ENCODE measurements around the gene SHD. TPM values are rescaled to one million over a fixed set of nuclear protein-coding genes. Genes with fewer than 3 reads are reported as not detected.
"Not testable (repeated sequence)": the region's sequence is repeated elsewhere in the genome, so short reads cannot be mapped to it uniquely, and the experiment has no call there.

The SHD gene
- polyA plus RNA-seq, 1 donor from 2014 or later: not detected

DNA sequence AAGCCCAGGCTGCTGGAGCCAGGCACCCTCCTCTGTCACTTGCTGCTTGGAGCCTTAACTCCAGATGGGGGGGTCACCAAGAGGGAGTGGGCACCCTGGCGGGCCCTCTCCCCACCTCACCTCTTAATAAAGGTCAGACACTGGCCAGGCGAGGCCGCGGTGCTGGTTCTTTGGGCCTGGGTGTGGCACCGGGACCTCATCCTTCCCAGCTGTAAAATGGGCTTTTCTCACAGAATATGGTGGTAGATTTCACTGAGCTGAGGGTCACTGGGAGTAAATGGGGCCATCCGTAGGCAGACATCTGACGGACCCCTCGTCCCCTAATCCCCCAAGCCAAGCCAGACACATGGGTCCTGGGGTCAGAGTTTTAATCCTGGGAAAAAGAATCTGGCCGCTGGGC is 44.6 kb downstream of the SHD start:
- Mint-ChIP-seq H3K27me3 (peaks cover 8% of the 10 kb centered on the region), H3K27ac (no peak overlapping the region), H3K4me3 (no peak overlapping the region), H3K9me3 (no peaks in the 10 kb centered on the region), H3K4me1 (peaks cover 6 to 10% (median 10%) of the 10 kb centered on the region in 3 donors), H3K36me3 (no peaks in the 10 kb centered on the region)

DNA sequence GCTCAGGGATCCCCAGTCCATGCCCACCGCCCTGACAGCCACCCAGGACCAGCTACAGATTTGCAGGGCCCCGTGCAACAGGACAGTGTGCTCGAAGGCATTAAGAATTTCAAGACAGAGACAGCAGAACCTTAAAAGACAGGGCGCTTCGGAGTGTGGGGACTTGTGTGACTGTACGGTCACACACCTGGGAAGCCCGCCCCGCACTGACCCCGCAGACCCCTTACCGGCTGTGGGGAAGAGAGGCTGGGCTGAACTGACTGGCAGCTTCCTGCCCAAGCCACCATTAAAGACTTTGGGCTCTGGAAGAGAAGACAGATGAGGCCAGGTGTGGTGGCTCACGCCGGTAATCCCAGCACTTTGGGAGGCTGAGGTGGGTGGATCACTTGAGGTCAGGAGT is 45.2 kb downstream of the SHD start:
- peaks cover 8% of the 10 kb centered on the region for H3K27me3 Mint-ChIP-seq
- H3K4me1 Mint-ChIP-seq: peaks cover 6 to 11% (median 10%) of the 10 kb centered on the region in 3 donors
- H3K4me3 Mint-ChIP-seq: peak overlapping the region in 1 of 4 donors; percentile 17
- no peaks in the 10 kb centered on the region for H3K9me3 Mint-ChIP-seq
- H3K27ac Mint-ChIP-seq: no peak overlapping the region
- H3K36me3 Mint-ChIP-seq: no peaks in the 10 kb centered on the region

DNA sequence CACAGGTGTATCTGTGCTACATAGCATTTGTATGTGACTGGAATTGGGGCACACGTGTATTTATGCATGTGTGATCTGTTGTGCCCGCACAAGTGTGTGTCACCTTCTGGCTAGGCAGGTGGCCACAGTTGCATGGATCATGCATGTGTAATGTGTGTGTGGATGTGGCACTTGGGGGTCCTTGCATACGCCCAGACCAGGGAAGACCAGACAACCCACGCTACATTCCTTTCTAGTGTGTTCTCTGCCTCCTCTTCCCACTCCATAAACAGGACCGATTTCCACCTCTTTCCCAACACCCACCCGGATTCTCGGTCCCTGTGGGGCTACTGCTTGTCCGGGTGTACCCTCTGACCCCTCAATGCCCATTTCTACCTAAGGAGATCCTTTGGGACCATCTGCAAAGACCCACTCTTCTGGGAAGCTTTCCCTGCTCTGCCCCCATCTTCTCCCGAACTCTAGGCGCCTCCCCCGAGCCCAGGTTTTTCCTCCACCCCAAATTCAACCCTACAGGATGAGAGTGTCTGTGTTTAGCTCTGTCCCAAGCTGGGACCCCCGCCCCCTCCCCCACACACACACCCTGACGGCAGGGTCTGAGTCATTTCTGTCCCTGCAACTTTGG is 47.3 kb downstream of the SHD start:
- Mint-ChIP-seq H3K27me3 (peaks cover 8% of the 10 kb centered on the region), H3K9me3 (no peaks in the 10 kb centered on the region), H3K27ac (peak overlapping the region in 1 of 3 donors; percentile 19), H3K4me1 (peaks cover 6 to 11% (median 11%) of the 10 kb centered on the region in 3 donors), H3K36me3 (no peaks in the 10 kb centered on the region), H3K4me3 (peak overlapping the region in 3 of 4 donors; percentile 11 to 78 (median 55))

DNA sequence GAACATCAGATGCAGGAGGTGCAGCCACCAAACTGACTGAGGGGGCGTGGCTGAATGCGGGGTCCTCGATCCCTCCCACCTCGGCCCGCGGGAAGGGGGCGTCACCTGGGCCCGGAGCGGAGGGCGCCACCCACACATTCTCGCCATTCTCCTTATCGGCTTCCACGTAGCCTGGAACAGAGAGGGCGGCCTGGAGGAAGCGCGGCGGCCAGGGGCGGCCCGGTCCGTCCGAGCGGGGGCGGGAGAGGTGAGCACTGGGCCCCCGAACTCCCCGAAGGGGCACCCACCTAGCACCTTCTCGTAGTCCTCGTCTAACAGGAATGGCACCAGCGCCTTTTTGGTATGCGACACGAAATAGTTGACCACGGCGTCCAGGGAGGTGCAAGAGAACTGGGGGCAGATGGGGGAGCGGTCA is 47.8 kb downstream of the SHD start:
- H3K27ac Mint-ChIP-seq: peak overlapping the region in 1 of 3 donors; percentile 96
- H3K27me3 Mint-ChIP-seq: peaks cover 8% of the 10 kb centered on the region
- H3K4me1 Mint-ChIP-seq: peaks cover 6 to 11% (median 11%) of the 10 kb centered on the region in 3 donors
- H3K9me3 Mint-ChIP-seq: no peaks in the 10 kb centered on the region
- peak overlapping the region; percentile 11 to 89 (median 71) for H3K4me3 Mint-ChIP-seq
- H3K36me3 Mint-ChIP-seq: no peaks in the 10 kb centered on the region

DNA sequence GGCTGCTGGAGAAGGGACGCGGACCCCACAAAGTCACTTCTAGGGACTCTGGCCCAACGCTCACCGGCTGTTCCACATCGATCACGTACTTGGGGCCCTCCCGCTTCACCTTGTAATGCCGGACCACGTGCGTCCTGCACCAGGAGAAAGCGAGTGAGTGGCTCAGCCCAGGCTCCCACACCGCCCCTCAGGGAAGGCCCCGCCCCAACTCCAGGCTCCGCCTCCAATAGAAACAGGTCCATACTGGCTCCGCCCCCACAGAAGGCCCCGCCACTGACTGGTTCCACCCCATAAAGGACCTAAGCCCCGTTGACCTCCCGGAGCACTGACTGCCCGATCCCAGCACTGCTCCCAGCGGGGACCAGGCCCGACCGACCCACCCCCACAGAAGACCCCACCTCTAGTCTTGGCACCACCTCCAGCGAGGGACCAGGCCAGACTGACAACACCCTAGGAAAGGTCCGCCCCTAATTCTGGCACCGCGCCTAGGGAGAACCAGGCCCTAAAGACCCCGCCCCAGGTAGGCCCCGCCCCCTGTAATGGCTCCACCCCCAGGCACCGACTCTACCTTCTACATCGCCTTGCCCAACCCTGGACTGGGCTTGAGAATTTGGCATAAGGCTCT is 48.3 kb downstream of the SHD start:
- H3K9me3 Mint-ChIP-seq: no peaks in the 10 kb centered on the region
- peaks cover 6 to 11% (median 11%) of the 10 kb centered on the region in 3 donors for H3K4me1 Mint-ChIP-seq
- peaks cover 8% of the 10 kb centered on the region for H3K27me3 Mint-ChIP-seq
- H3K27ac Mint-ChIP-seq: peak overlapping the region in 1 of 3 donors; percentile 96
- peak overlapping the region; percentile 16 to 89 (median 87) for H3K4me3 Mint-ChIP-seq
- no peaks in the 10 kb centered on the region for H3K36me3 Mint-ChIP-seq

DNA sequence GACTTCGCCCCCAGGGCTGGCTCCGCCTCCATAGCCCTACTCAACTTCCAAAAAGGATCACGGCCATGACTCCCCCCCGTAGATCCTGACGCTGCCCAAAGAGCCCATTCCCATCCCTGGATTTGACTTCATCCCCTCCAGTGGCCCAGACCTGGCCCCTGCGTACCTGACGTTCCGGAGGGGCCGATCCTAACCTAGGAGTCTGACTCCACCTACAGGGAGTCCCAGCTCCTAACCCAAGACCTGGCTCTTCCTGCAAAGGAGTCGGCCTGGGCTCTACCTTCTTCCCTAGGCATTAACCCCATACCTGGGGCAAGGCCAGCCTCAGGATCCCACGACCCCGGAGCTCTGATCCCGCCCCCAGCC is 48.8 kb downstream of the SHD start:
- Mint-ChIP-seq H3K4me1 (peaks cover 6 to 11% (median 11%) of the 10 kb centered on the region in 3 donors), H3K4me3 (peak overlapping the region in 3 of 4 donors; percentile 87 to 89 (median 87)), H3K27ac (peak overlapping the region in 2 of 3 donors; percentile 92 to 96), H3K27me3 (peaks cover 8% of the 10 kb centered on the region), H3K36me3 (no peaks in the 10 kb centered on the region), H3K9me3 (no peaks in the 10 kb centered on the region)

DNA sequence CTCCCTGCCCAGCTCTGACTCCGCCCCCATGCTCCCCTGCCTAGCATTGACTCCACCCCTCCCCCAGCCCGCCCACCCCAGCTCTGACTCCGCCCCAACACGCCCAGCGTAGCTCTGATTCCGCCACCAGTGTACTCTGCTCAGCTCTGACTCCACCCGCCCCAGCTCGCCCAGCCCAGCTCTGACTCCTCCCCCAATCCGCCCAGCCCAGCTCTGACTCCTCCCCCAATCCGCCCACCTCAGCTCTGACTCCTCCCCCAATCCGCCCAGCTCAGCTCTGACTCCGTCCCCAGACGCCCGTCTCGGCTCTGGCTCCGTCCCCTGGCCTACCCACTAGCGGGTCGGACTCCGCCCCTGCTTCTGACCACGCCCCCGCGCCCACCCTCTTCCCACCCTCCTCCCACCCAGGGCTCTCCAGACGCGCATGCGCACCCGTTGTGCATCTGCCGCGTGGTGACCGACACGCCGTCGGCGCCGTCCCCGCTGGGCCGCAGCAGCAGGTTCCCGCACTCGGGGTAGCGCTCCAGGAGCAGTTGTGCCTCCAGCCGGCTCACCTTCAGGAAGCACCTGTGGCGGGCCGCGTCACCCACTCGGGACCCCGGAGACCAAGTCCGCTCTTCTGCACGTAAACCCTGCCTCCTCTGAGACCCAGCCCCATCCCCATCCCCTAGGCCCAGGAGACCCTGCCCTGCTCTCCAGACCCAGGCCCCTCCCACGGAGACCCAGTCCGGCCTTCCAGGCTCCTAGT is 49.4 kb downstream of the SHD start:
- Mint-ChIP-seq H3K36me3 (no peaks in the 10 kb centered on the region), H3K4me3 (peak overlapping the region; percentile 71 to 89 (median 86)), H3K27me3 (peaks cover 8% of the 10 kb centered on the region), H3K4me1 (peaks cover 6 to 11% (median 11%) of the 10 kb centered on the region in 3 donors), H3K27ac (peak overlapping the region; percentile 86 to 96 (median 92)), H3K9me3 (no peaks in the 10 kb centered on the region)

DNA sequence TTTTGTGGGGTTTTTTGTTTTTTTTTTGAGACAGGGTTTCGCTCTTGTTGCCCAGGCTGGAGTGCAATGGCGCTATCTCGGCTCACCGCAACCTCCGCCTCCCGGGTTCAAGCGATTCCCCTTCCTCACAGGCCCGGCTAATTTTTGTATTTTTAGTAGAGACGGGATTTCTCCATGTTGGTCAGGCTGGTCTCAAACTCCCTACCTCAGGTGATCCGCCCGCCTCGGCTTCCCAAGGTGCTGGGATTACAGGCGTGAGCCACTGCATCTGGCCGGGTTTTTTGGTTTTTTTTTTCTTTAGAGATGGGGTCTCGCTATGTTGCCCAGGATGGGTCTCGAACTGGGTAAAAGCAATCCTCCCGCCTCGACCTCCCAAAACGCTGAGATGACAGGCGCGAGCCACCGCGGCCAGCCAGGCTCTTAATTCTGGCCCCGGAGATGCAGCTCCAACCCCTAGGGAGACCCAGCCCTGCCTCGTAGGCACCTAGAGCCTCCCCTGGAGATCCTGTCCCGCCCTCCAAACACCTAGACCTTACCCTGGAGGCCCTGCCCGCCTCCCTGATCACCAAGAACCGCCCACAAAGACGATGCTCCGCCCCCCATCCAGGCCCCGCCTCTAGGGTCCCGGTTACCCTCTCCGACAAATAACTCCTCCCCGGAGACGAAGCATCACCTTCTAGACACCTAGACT is 50.1 kb downstream of the SHD start:
- H3K9me3 Mint-ChIP-seq, H3K27me3 Mint-ChIP-seq, H3K36me3 Mint-ChIP-seq: not testable (repeated sequence)
- Mint-ChIP-seq H3K4me1 (peaks cover 6 to 11% (median 11%) of the 10 kb centered on the region in 3 donors), H3K27ac (peak overlapping the region in 2 of 3 donors; percentile 86 to 96), H3K4me3 (peak overlapping the region; percentile 71 to 89 (median 86))

DNA sequence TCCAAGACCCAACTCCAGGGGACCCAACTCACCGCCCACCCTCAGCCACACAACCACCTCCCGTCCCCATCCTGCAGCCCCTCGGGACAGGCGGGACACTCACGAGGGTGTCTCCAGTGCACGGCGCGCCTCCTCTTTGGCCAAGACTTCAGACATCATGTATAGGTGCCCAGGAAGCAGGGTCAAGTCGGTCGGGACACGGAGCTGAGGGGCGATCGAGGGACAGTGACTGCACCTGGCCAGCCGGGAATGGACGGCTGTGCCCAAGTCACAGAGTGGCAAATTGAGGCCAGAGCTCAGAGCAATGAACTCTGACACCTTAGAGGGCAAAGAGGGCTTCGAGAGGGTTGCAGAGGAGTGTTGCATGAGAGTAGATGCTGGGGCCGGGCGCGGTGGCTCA is 50.8 kb downstream of the SHD start:
- H3K9me3 Mint-ChIP-seq: no peaks in the 10 kb centered on the region
- H3K36me3 Mint-ChIP-seq: no peaks in the 10 kb centered on the region
- peaks cover 6 to 11% (median 11%) of the 10 kb centered on the region in 3 donors for H3K4me1 Mint-ChIP-seq
- peak overlapping the region in 1 of 3 donors; percentile 96 for H3K27ac Mint-ChIP-seq
- H3K27me3 Mint-ChIP-seq: peaks cover 8% of the 10 kb centered on the region
- peak overlapping the region in 2 of 4 donors; percentile 38 to 55 for H3K4me3 Mint-ChIP-seq

DNA sequence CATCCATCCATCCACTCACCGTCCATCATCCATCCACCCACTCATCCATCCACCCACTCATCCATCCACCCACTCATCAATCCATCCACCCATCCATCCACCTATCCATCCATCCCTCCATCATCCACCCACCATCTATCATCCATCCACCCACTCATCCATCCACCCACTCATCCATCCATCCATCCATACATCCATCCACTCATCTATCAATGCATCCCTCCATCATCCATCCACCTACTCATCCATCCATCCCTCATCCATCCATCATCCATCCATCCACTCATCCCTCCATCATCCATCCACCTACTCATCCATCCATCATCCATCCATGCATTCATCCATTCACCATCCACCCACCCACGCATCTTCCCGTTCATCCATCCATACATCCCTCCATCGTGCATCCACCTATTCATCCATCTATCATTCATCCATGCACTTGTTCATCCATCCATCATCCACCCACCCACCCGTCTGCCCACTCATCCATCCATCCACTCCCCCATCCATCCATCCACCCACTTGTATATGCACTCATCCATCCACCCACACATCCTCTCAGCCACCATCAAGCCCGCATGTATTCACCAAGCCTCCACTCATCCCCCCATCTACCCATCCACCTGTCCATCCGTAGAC is 56.0 kb downstream of the SHD start:
- Mint-ChIP-seq H3K9me3 (no peaks in the 10 kb centered on the region), H3K36me3 (peaks cover 4% of the 10 kb centered on the region), H3K4me3 (no peak overlapping the region), H3K4me1 (peaks cover 8 to 17% (median 9%) of the 10 kb centered on the region in 3 donors), H3K27me3 (no peaks in the 10 kb centered on the region), H3K27ac (peak overlapping the region in 2 of 3 donors; percentile 50 to 57)

DNA sequence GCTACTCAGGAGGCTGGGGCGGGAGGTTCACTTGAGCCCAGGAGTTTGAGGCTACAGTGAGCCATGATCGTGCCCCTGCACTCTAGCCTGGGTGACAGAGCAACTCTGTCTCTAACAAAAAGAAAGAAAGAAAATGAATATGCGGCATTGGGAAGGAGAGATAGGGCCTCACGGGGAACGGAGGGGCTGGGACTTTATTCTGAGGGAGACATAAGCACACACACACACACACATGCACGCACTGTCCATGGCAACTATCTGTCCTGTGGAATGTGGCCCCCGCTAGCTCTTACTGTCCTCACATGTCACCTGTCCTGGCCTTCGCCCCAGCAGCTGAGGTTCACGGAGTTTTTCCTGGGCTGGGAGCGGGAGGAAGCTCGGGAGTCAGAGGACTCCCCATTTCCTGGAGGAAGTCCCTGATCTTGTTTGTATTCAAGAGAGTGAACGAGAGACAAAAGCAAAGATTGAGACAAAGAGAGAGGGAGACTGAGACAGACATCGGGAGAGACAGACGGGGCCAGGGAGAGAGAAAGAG is 58.9 kb downstream of the SHD start:
- peak overlapping the region; percentile 81 to 92 (median 88) for H3K4me3 Mint-ChIP-seq
- peak overlapping the region; percentile 56 to 90 (median 63) for H3K27ac Mint-ChIP-seq
- H3K36me3 Mint-ChIP-seq: peaks cover 4% of the 10 kb centered on the region
- peaks cover 0 to 1% (median 0%) of the 10 kb centered on the region in 3 donors for H3K9me3 Mint-ChIP-seq
- H3K27me3 Mint-ChIP-seq: no peaks in the 10 kb centered on the region
- peaks cover 12 to 21% (median 19%) of the 10 kb centered on the region in 3 donors for H3K4me1 Mint-ChIP-seq

DNA sequence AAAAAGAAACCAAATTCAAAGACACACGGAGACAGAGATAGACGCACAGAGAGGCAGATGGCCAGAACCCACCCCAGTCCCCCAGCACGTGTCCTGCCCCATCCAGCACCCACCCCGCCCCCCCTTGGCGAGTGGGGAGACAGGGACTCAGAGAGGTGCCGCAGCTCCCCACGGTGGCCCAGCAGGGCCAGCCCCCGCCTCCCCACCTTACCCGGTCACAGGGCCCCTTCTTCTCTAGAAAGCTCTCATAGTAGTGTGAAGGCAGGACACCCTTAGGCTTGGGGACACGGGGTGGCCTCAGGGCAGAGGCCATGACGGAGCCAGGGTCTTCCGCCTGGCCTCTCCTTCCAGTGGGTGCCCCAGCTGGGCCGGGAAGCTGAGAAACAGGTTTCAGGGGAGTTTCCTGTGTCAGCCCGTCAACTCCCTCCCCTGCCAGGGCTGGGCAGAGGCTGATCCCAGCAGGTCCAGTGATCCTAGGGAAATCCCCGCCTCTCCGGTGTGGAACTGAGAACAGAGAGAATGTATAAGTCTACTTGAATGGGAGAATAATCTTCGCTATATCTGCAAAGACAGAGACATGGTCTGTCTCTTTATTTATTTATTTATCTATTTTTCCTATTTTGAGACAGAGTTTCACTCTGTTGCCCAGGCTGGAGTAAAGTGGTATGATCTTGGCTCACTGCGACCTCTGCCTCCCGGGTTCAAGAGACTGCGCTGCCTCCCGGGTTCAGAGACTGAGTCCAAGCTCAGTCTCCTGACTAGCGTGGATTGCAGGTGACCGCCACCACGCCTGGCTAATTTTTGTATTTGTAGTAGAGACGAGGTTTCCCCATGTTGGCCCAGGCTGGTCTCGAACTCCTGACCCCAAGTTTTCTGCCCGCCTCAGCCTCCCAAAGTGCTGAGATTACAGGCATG is 59.6 kb downstream of the SHD start, which contains the start of gene STAP2:
Gene STAP2, minus strand, starts transcription at position 387 of the 915 bp plus-strand sequence. Its CDS starts 74 bp downstream, at position 313.
- Mint-ChIP-seq H3K4me3 (peak within 1 kb of the TSS; percentile 81 to 92 (median 88)), H3K4me1 (peaks cover 12 to 21% (median 19%) of the 10 kb centered on the region in 3 donors), H3K9me3 (peaks cover 0 to 1% (median 0%) of the 10 kb centered on the region in 3 donors), H3K27me3 (no peaks in the 10 kb centered on the region), H3K27ac (peak within 1 kb of the TSS; percentile 56 to 90 (median 63)), H3K36me3 (peaks cover 4% of the 10 kb centered on the region)

Measured in IgD-negative memory B cell (primary cell).